ENCODE results near the gene P2RY4.
"Not testable (repeated sequence)": the region's sequence is repeated elsewhere in the genome, so short reads cannot be mapped to it uniquely, and the experiment has no call there.

The P2RY4 gene

GRCh38 chrX:70241501-70241900 is 18.5 kb downstream of the P2RY4 start:
- no peak for DNase-seq

- DNase-seq = no peak
Observed at GRCh38 chrX:70240751-70241150, 19.3 kb downstream of the P2RY4 start.

GRCh38 chrX:70234355-70234754 is 25.6 kb downstream of the P2RY4 start, which contains the start of gene AWAT1:
TSS of gene AWAT1 (plus strand) at chrX:70234655. CDS start at chrX:70234696, 41 bp downstream.
- DNase-seq = no peak

- DNase-seq = no peak
Observed at GRCh38 chrX:70231666-70232065, 28.3 kb downstream of the P2RY4 start.

GRCh38 chrX:70226687-70227086 is 33.3 kb downstream of the P2RY4 start:
- DNase-seq = no peak

- no peak for DNase-seq
Observed at GRCh38 chrX:70226048-70226447, 34.0 kb downstream of the P2RY4 start.

GRCh38 chrX:70219938-70220764 is 39.9 kb downstream of the P2RY4 start:
- no peak for DNase-seq

- DNase-seq = not testable (repeated sequence)
Observed at GRCh38 chrX:70209570-70209969, 50.4 kb downstream of the P2RY4 start.

- no peak for DNase-seq
Observed at GRCh38 chrX:70208479-70208878, 51.5 kb downstream of the P2RY4 start.
